Activated CD4-positive, CD25-positive, alpha-beta regulatory T cell treated with anti-CD3 and anti-CD28 coated beads, Interleukin-2, amount 50 U/mL, for 16 hours (primary cell): ENCODE results near the gene NLGN4Y.
"Not testable (repeated sequence)": the region's sequence is repeated elsewhere in the genome, so short reads cannot be mapped to it uniquely, and the experiment has no call there.

Experiments used
- DNase-seq: peaks from one replicate; pipeline ENCODE4 v3.0.0-alpha.2; 2020; ENCODE audit warnings: low read depth, low spot score

Gene NLGN4Y

DNA sequence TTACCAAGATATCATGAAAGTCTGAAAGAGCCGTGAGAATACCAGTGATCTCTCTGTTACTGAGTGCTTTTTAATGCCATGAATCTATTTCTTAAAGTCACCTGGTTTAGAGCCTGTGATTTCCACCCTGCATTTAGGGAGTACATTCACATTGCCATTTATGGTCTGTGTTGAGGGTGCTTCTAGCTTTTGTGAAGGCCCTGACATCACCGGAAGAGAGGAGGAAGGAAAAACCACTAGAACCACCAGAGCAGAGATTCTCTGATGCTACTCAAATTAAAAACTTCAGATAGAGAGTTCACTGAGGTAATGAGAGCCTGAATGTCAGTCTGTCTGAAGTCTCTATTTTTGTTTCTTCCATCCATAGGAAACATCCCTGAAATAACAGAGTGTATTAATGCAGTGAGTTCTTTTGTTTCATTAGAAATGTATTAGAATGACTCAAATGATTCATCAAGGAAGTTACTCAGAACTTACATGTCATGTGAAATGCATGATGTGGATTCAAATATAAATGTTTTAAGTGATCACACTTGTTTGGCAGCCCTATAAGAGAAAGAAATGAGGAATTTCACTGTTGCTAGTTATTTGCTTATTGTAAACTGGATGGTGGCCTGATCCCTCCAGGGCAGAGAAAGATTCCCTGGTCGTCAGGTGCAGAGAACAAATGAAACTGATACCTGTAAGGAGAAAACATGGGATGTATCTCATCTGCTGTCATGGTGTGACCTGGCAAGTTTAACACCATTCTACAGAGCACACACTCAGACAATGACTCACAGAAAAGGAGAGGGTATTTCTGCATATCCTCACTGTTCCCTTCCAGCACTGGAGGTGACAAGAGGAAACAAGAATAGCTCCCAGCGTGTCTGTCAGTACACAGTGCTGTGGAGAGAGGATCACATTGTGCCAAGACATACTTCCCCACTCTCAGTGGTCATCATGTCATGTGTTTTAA lies 310.1 kb downstream of the NLGN4Y start:
- DNase-seq: no peak

GRCh38 chrY:14837466-14837865 lies 313.1 kb downstream of the NLGN4Y start:
- no peak for DNase-seq

DNA sequence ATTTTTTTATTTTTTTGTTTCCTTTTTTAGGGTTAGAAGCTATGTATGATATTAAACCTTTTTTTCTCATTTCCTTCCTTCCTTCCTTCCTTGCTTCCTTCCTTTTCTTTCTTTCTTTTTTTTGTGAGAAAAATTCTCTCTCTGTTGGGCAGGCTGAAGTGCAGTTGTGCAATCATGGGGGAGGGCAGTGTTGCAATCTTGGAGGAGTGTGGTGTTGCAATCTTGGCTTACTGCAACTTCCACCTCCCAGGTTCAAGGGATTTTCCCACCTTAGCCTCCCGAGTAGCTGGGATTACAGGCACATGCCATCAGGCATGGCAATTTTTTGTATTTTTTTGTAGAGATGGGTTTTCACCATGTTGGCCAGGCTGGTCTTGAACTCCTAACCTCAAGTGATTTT lies 326.4 kb downstream of the NLGN4Y start:
- no peak for DNase-seq

DNA sequence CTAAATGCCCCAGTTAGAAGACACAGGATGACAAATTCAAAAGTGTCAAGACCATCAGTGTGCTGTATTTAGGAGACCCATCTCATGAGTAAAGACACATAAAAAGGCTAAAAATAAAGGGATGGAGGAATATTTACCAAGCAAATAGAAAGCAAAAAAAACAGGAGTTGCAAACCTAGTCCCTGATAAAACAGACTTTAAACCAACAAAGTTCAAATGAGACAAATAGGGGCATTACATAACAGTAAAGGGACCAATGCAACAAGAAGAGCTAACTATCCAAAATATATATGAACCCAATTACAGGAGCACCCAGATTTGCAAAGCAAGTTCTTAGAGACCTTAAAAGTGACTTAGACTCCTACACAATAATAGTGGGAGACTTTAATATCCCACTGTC lies 336.1 kb downstream of the NLGN4Y start:
- no peak for DNase-seq

GRCh38 chrY:14861033-14861432 lies 336.7 kb downstream of the NLGN4Y start:
- DNase-seq: not testable (repeated sequence)

DNA sequence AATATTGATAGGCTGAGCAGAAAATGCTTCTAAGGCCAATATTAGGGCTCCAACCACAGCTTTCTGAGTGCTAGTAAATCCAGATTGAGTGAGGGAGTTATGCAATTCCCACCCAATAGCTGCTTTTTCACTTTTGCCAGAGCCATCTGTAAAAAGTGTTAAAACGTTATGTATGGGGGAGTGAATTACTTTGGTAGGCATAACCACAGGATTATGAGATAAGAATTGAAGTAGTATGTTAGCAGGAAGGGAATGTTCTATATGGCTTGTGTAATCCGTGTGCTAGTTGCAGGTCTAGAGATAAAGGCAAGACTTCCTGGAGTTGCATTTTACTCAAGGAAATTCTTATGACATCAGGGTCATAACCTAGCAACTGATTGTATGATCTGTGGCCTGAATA lies 347.6 kb downstream of the NLGN4Y start:
- DNase-seq: no peak
